Sigmoid colon (tissue), 7 donors: ENCODE results near the gene SDHAF1. TPM values are rescaled to one million over a fixed set of nuclear protein-coding genes. Genes with fewer than 3 reads are reported as not detected.
"Not testable (repeated sequence)": the region's sequence is repeated elsewhere in the genome, so short reads cannot be mapped to it uniquely, and the experiment has no call there.

Experiments
- DNase-seq: peaks from one replicate; pipeline ENCODE4 v3.0.0-alpha.2; 2019
- H3K27ac ChIP-seq, 4 donors: fragments of 200-600 bp; sonication (generic); one replicate each; pipeline ENCODE4 v1.5.1; 2016 to 2019; ENCODE audit warnings: mild to moderate bottlenecking in 1 of 4
- H3K27me3 ChIP-seq, 3 donors: fragments of 200-600 bp; sonication (generic); one replicate each; pipeline ENCODE4 v1.5.1; 2019; ENCODE audit warnings: mild to moderate bottlenecking in 1 of 3
- H3K36me3 ChIP-seq, 4 donors: fragments of 200-600 bp; sonication (generic); one replicate each; pipeline ENCODE4 v1.5.1; 2016 to 2019
- H3K4me1 ChIP-seq, 4 donors: fragments of 200-600 bp; sonication (generic); one replicate each; pipeline ENCODE4 v1.5.1; 2017 to 2019
- H3K4me3 ChIP-seq, 4 donors: fragments of 200-600 bp; sonication (generic); one replicate each; pipeline ENCODE4 v1.5.1; 2017 to 2019; ENCODE audit warnings: mild to moderate bottlenecking in 2 of 4, moderate library complexity in 1 of 4
- H3K9me3 ChIP-seq, 4 donors: fragments of 200-600 bp in 3 of 4; sonication (generic) in 3 of 4; one replicate each; pipeline versions ENCODE4 v1.5.1 to v1.6.1; 2013 to 2019
- CTCF ChIP-seq, 4 experiments: fragments of 450-650 bp in 3 of 4; fragments of 200-600 bp in 1 of 4; IDR thresholded peaks; one replicate each; pipeline ENCODE4 v1.5.1; 2016 to 2019; ENCODE audit warnings: antibody characterized with exemption in 4 of 4, mild to moderate bottlenecking in 3 of 4, moderate library complexity in 2 of 4
- EP300 ChIP-seq, 4 donors: sonication (generic); formaldehyde crosslinking; IDR thresholded peaks; one replicate each; pipeline ENCODE4 v1.6.1; 2017; ENCODE audit warnings: antibody characterized with exemption in 4 of 4
- POLR2A ChIP-seq, 2 donors: fragments of 450-650 bp; IDR thresholded peaks; one replicate each; pipeline ENCODE4 v1.6.1; 2016; ENCODE audit warnings: antibody characterized with exemption in 2 of 2, mild to moderate bottlenecking in 2 of 2, moderate library complexity in 2 of 2
- POLR2AphosphoS5 ChIP-seq, 4 donors: sonication (generic); formaldehyde crosslinking; IDR thresholded peaks; one replicate each; pipeline ENCODE4 v1.6.1; 2017; ENCODE audit warnings: antibody characterized with exemption in 4 of 4
- WGBS, 2 donors: extraction: QIAGEN DNeasy Blood & Tissue Kit; methylation state at CpG; one replicate each; pipeline ENCODE4 v1.1.7; 2013; 5-methylcytosine and 5-hydroxymethylcytosine counted together
- intact Hi-C: fragments of 100-400 bp; cut with DNase I; formaldehyde crosslinking; loops from one replicate; pipeline ENCODE4 v1.15.1; 2023
- polyA plus RNA-seq, 3 donors: library from polyadenylated mRNA; stranded (reverse); fragments of 200-250 nt; gene quantifications; one replicate each; pipeline ENCODE4 v1.2.3, GENCODE V29; 2013
- total RNA-seq, 4 donors: library from RNA; depleted of rRNA; stranded (reverse); fragments of >200 nt; gene quantifications; one replicate each; pipeline ENCODE4 v1.1.0, GENCODE V29; 2016
- donor health status: healthy with polysubstance abuse.
- donor health status: Bipolar disorder and iron deficiency.
- donor health status: healthy.

Gene SDHAF1, protein sequence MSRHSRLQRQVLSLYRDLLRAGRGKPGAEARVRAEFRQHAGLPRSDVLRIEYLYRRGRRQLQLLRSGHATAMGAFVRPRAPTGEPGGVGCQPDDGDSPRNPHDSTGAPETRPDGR
- total RNA-seq (100 to 1,000 TPM in 1 of 4 donors, 10 to 100 TPM in 3; 56.2 to 135 (median 68.9) TPM), polyA plus RNA-seq (10 to 100 TPM; 19.2 to 28.2 (median 24.0) TPM)

GRCh38 chr19:35995048-35995993 lies at the start of gene SDHAF1:
SDHAF1 (plus strand) TSS chr19:35995188; CDS start chr19:35995275, 87 bp downstream.
- Histone ChIP-seq H3K27ac (peak within 1 kb of the TSS; percentile 88 to 94 (median 91)), H3K9me3 (no peaks in the 10 kb centered on the region), H3K4me3 (peak within 1 kb of the TSS; percentile 71 to 98 (median 89)), H3K27me3 (no peaks in the 10 kb centered on the region), H3K4me1 (peaks cover 0 to 49% (median 42%) of the 10 kb centered on the region in 4 donors), H3K36me3 (peaks cover 0 to 12% (median 0%) of the 10 kb centered on the region in 4 donors)
- 0 to 1% methylated on average over 97 of the region's 97 CpGs for WGBS, 2 donors
- intact Hi-C loops: loop anchor here (1.0 to 5.0 kb wide), 4 partner anchors 19 to 248 kb away; partner anchors contain the start of genes ALKBH6, LIN37, POLR2I and PSENEN
- no peak for TF ChIP-seq CTCF (IDR thresholded peaks at IDR 0.05)
- TF ChIP-seq POLR2A (IDR thresholded peaks at IDR 0.05): peak; percentile 83 to 87
- peak; percentile 91 to 98 (median 96) for TF ChIP-seq POLR2AphosphoS5 (IDR thresholded peaks at IDR 0.05)
- no peak for TF ChIP-seq EP300 (IDR thresholded peaks at IDR 0.05)
- peak; percentile 99 for DNase-seq

GRCh38 chr19:35946203-35946602 lies 48.8 kb upstream of the SDHAF1 start:
- Histone ChIP-seq H3K27ac (no peak overlapping the region), H3K36me3 (peaks cover 0 to 23% (median 8%) of the 10 kb centered on the region in 4 donors), H3K9me3 (no peaks in the 10 kb centered on the region), H3K27me3 (no peaks in the 10 kb centered on the region), H3K4me1 (no peaks in the 10 kb centered on the region), H3K4me3 (no peak overlapping the region)
- WGBS, 2 donors: 94 to 95% methylated on average over 4 of the region's 4 CpGs
- DNase-seq: no peak
- intact Hi-C loops: no loop called here
- TF ChIP-seq CTCF (IDR thresholded peaks at IDR 0.05) (no peak), POLR2A (IDR thresholded peaks at IDR 0.05) (no peak), POLR2AphosphoS5 (IDR thresholded peaks at IDR 0.05) (no peak), EP300 (IDR thresholded peaks at IDR 0.05) (no peak)

GRCh38 chr19:35949131-35949530 lies 45.9 kb upstream of the SDHAF1 start:
- H3K27ac ChIP-seq: no peak overlapping the region
- H3K9me3 ChIP-seq: no peaks in the 10 kb centered on the region
- no peak overlapping the region for H3K4me3 ChIP-seq
- 29 to 47% methylated on average over 2 of the region's 2 CpGs for WGBS, 2 donors
- intact Hi-C loops: no loop called here
- no peaks in the 10 kb centered on the region for H3K27me3 ChIP-seq
- DNase-seq: no peak
- H3K4me1 ChIP-seq: no peaks in the 10 kb centered on the region
- peaks cover 0 to 10% (median 7%) of the 10 kb centered on the region in 4 donors for H3K36me3 ChIP-seq
- TF ChIP-seq EP300 (IDR thresholded peaks at IDR 0.05) (no peak), CTCF (IDR thresholded peaks at IDR 0.05) (no peak), POLR2AphosphoS5 (IDR thresholded peaks at IDR 0.05) (no peak), POLR2A (IDR thresholded peaks at IDR 0.05) (no peak)

DNA sequence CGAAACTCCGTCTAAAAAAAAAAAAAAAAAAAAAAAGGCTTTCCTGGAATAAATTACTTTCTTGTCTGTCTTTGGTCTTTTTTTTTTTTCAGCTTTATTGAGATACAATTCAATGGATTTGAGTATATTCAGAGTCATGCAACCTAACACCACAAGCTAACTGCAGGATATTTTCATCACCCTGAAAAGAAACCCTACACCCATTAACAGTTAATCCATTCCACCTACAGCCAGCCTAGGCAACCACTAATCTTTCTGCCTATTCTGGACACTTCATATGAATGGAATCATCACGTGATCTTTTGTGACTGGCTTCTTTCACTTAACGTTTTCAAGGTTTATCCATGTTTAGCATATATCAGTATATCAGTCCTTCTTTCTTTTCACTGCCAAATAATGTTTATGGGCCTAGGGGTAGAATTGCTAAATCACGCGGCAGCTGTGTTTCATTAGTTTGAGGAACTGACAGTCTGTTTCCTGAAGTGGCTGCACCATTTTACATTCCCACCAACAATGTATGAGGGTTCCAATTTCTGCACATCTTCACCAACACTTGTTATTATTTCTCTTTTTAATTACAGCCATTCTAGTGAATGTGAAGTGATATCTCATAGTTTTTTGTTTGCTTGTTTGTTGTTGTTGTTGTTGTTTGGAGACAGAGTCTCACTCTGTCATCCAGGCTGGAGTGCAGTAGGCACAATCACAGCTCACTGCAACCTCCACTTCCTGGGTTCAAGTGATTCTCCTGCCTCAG lies 38.9 kb upstream of the SDHAF1 start:
- H3K27me3 ChIP-seq: peaks cover 22 to 43% (median 30%) of the 10 kb centered on the region in 3 donors
- H3K27ac ChIP-seq: no peak overlapping the region
- TF ChIP-seq CTCF (IDR thresholded peaks at IDR 0.05) (no peak), POLR2A (IDR thresholded peaks at IDR 0.05) (no peak)
- 71 to 77% methylated on average over 6 of the region's 6 CpGs for WGBS, 2 donors
- no peak overlapping the region for H3K4me3 ChIP-seq
- no peaks in the 10 kb centered on the region for H3K36me3 ChIP-seq
- DNase-seq: no peak
- intact Hi-C loops: no loop called here
- H3K4me1 ChIP-seq: peaks cover 0 to 11% (median 6%) of the 10 kb centered on the region in 4 donors
- peaks cover 0 to 1% (median 0%) of the 10 kb centered on the region in 4 donors for H3K9me3 ChIP-seq

GRCh38 chr19:35957411-35957810 lies 37.6 kb upstream of the SDHAF1 start:
- intact Hi-C loops, DNase-seq: not testable (repeated sequence)
- 78 to 81% methylated on average over 8 of the region's 8 CpGs for WGBS, 2 donors

More at GRCh38 chr19:35957411-35957810, 37.6 kb upstream of the SDHAF1 start:
- H3K4me1 ChIP-seq: peaks cover 0 to 11% (median 6%) of the 10 kb centered on the region in 4 donors
- H3K36me3 ChIP-seq, H3K27ac ChIP-seq, H3K4me3 ChIP-seq, H3K9me3 ChIP-seq: not testable (repeated sequence)
- peaks cover 22 to 55% (median 35%) of the 10 kb centered on the region in 3 donors for H3K27me3 ChIP-seq
